Heart left ventricle (tissue), 16 donors: Measurements from ENCODE around the gene NDUFAF3. TPM values are rescaled to one million over a fixed set of nuclear protein-coding genes. Genes with fewer than 3 reads are reported as not detected.

ENCODE experiments used
- ATAC-seq, 4 donors: fragments of 200-7000 bp; cut with Tn5 transposase; one replicate each; pipeline ENCODE4 v1.9.1; 2020 to 2022; ENCODE audit warnings: moderate library complexity in 4 of 4, mild to moderate bottlenecking in 3 of 4, moderate number of reproducible peaks in 1 of 4
- DNase-seq, 5 donors: peaks; one replicate each; pipeline ENCODE4 v3.0.0-alpha.2; 2020
- H3K27ac ChIP-seq, 12 donors: fragments of 200-600 bp; sonication (generic) in 4 of 12; one replicate each; pipeline versions ENCODE4 v1.5.0 to v1.8.0; 2016 to 2022; ENCODE audit warnings: mild to moderate bottlenecking in 2 of 12
- H3K27me3 ChIP-seq, 9 donors: fragments of 200-600 bp; sonication (generic) in 2 of 9; one replicate each; pipeline versions ENCODE4 v1.5.1 to v1.8.0; 2016 to 2022; ENCODE audit warnings: mild to moderate bottlenecking in 3 of 9
- H3K36me3 ChIP-seq, 9 donors: fragments of 200-600 bp; sonication (generic) in 2 of 9; one replicate each; pipeline versions ENCODE4 v1.5.0 to v1.8.0; 2018 to 2022; ENCODE audit warnings: mild to moderate bottlenecking in 2 of 9
- H3K4me1 ChIP-seq, 12 donors: fragments of 200-600 bp; sonication (generic) in 4 of 12; one replicate each; pipeline versions ENCODE4 v1.5.0 to v1.8.0; 2016 to 2022; ENCODE audit warnings: mild to moderate bottlenecking in 3 of 12
- H3K4me3 ChIP-seq, 12 donors: fragments of 200-600 bp; sonication (generic) in 4 of 12; one replicate each; pipeline versions ENCODE4 v1.5.0 to v1.8.0; 2017 to 2022; ENCODE audit warnings: mild to moderate bottlenecking in 9 of 12, moderate library complexity in 4 of 12
- H3K9me3 ChIP-seq, 12 donors: fragments of 200-600 bp; sonication (generic) in 4 of 12; one replicate each; pipeline versions ENCODE4 v1.5.0 to v1.8.0; 2016 to 2022; ENCODE audit warnings: mild to moderate bottlenecking in 1 of 12
- CTCF ChIP-seq, 12 donors: fragments of 200-600 bp; sonication (generic) in 4 of 12; IDR thresholded peaks; one replicate each; pipeline versions ENCODE4 v1.5.0 to v1.8.0; 2018 to 2022; ENCODE audit warnings: antibody characterized with exemption in 12 of 12, mild to moderate bottlenecking in 5 of 12
- POLR2A ChIP-seq, 2 donors: fragments of 450-650 bp; IDR thresholded peaks; one replicate each; pipeline ENCODE4 v1.6.1; 2017; ENCODE audit warnings: antibody characterized with exemption in 2 of 2, mild to moderate bottlenecking in 2 of 2, moderate library complexity in 2 of 2
- WGBS, 4 donors: extraction: QIAGEN DNeasy Blood & Tissue Kit in 2 of 4; methylation state at CpG; one replicate each; pipeline versions ENCODE4 v1.1.5 to v1.1.7; 2013 to 2018; 5-methylcytosine and 5-hydroxymethylcytosine counted together
- intact Hi-C, 10 donors: fragments of 100-400 bp; cut with DNase I; formaldehyde crosslinking; loops; one replicate each; pipeline versions ENCODE4 v1.11.1 to v1.14.2; 2022
- polyA plus RNA-seq, 2 donors: library from polyadenylated mRNA; stranded (reverse); fragments of 200-250 nt; gene quantifications; one replicate each; pipeline ENCODE4 v1.2.3, GENCODE V29; 2013
- total RNA-seq, 9 donors: library from RNA; depleted of rRNA in 2 of 9; stranded (reverse); fragments of >200 nt in 2 of 9; fragmentation: NEBNext Ultra II Directional in 3 of 9; extraction: Animal tissue kit (Norgen Biotek cat#: 25700) in 3 of 9; gene quantifications; one replicate each; pipeline versions ENCODE4 v1.1.0 to v1.2.4, GENCODE V29; 2016 to 2023
- donor health status: ischemic (EF 13 %, LVEDD 7.1; RV severe dilation, severe dysfunction).
- donor health status: healthy with polysubstance abuse.
- donor health status: DM: no; HTN: yes; CAD: no.
- donor health status: DM: no; HTN: no; CAD: no.
- donor health status: ischemic (EF 25% LVEDD 6.9; RV normal size, moderate dysfunction).
- donor health status: ischemic (EF 25% LVEDD 5.7; RV mildly dilated, moderate dysfunction).
- donor health status: healthy.
- donor health status: DM: yes; HTN: yes; CAD: no.
- donor health status: ischemic (EF 35%, LVEDD 5.7; RV mildly dilated, moderate dysfunction).
- donor health status: nonischemic (EF 11% LVEDD 7.7; RV severe dilation, severe dysfunction).
- donor health status: DM: yes; HTN: yes; CAD: no.
- donor health status: PGD.
- donor health status: ischemic (EF 29% LVEDD 5.4; RV normal size, mild dysfunction).
- donor health status: nonischemic (EF 23%, LVEDD 6.1; RV moderate dilation, normal function).

Gene NDUFAF3
- total and polyA plus RNA-seq, 11 donors = 119 to 308 (median 160) TPM

GRCh38 chr3:49012441-49013017, 9.4 kb upstream of the NDUFAF3 start:
- Histone ChIP-seq H3K9me3 (no peaks in the 10 kb centered on the region), H3K36me3 (peaks cover 0 to 57% (median 39%) of the 10 kb centered on the region in 9 donors), H3K4me3 (no peak overlapping the region), H3K27me3 (no peaks in the 10 kb centered on the region), H3K4me1 (peaks cover 0 to 33% (median 20%) of the 10 kb centered on the region in 12 donors), H3K27ac (peak overlapping the region in 9 of 12 donors; percentile 49 to 69 (median 54))
- intact Hi-C loops = no loop called here
- no peak for TF ChIP-seq CTCF (IDR thresholded peaks at IDR 0.05)
- no peak for TF ChIP-seq POLR2A (IDR thresholded peaks at IDR 0.05)
- DNase-seq = peak in 2 of 5 donors; percentile 53 to 63
- peak; percentile 19 to 32 (median 24) for ATAC-seq
- 50 to 75% (median 59%) methylated on average over 9 to 17 of the region's 17 CpGs for WGBS, 4 donors

GRCh38 chr3:49013113-49013737, 8.7 kb upstream of the NDUFAF3 start:
- H3K27ac ChIP-seq = peak overlapping the region in 9 of 12 donors; percentile 49 to 69 (median 54)
- ATAC-seq (no peak), DNase-seq (peak in 1 of 5 donors; percentile 5)
- H3K36me3 ChIP-seq = peaks cover 0 to 57% (median 39%) of the 10 kb centered on the region in 9 donors
- 80 to 84% (median 81%) methylated on average over 14 to 19 of the region's 19 CpGs for whole genome bisulfite sequencing, 4 donors
- H3K27me3 ChIP-seq = no peaks in the 10 kb centered on the region
- intact Hi-C loops = no loop called here
- TF ChIP-seq POLR2A (IDR thresholded peaks at IDR 0.05) (no peak), CTCF (IDR thresholded peaks at IDR 0.05) (no peak)
- peaks cover 0 to 32% (median 20%) of the 10 kb centered on the region in 12 donors for H3K4me1 ChIP-seq
- no peaks in the 10 kb centered on the region for H3K9me3 ChIP-seq
- no peak overlapping the region for H3K4me3 ChIP-seq

DNA sequence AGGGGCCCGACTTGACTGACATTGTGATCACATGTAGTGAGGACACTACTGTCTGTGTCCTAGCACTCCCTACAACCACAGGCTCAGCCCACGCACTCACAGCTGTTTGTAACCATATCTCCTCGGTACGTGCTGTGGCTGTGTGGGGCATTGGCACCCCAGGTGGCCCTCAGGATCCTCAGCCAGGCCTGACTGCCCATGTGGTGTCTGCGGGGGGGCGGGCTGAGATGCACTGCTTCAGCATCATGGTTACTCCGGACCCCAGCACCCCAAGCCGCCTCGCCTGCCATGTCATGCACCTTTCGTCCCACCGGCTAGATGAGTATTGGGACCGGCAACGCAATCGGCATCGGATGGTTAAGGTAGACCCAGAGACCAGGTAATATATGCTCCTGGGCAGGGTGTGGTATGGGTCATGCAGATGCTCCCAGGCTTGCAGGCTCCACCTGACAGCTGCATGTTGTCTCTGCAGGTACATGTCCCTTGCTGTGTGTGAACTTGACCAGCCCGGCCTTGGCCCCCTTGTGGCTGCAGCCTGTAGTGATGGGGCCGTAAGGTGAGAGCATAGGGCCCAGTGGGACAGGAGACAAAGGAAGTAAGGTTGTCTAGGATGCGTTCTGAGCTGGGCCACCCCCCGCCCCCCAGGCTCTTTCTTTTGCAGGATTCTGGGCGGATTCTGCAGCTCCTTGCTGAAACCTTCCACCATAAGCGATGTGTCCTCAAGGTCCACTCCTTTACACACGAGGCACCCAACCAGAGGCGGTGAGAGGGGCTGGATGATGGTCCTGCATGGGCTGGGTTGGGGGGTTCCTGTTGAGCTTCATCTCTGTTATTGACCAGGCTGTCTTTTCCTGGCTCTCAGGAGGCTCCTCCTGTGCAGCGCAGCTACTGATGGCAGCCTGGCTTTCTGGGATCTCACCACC, 7.9 kb upstream of the NDUFAF3 start:
- no peak for ATAC-seq
- peak in 1 of 5 donors; percentile 35 for DNase-seq
- peaks cover 0 to 31% (median 22%) of the 10 kb centered on the region in 12 donors for H3K4me1 ChIP-seq
- H3K9me3 ChIP-seq = no peaks in the 10 kb centered on the region
- intact Hi-C loops = no loop called here
- TF ChIP-seq POLR2A (IDR thresholded peaks at IDR 0.05) (no peak), CTCF (IDR thresholded peaks at IDR 0.05) (peak in 10 of 12 donors; percentile 17 to 51 (median 38))
- peak overlapping the region in 1 of 12 donors; percentile 61 for H3K27ac ChIP-seq
- H3K27me3 ChIP-seq = no peaks in the 10 kb centered on the region
- 84 to 85% (median 85%) methylated on average over 15 to 24 of the region's 24 CpGs for WGBS, 4 donors
- H3K4me3 ChIP-seq = no peak overlapping the region
- peaks cover 0 to 57% (median 39%) of the 10 kb centered on the region in 9 donors for H3K36me3 ChIP-seq
